Mononuclear cell (primary cell): ENCODE measurements around the gene NOL9. TPM values are rescaled to one million over a fixed set of nuclear protein-coding genes. Genes with fewer than 3 reads are reported as not detected.
A peak's percentile ranks its signal among the peaks of the same experiment; 100 is the strongest.
"Not testable (repeated sequence)": the region's sequence is repeated elsewhere in the genome, so short reads cannot be mapped to it uniquely, and the experiment has no call there.

Source experiments
- H3K27me3 ChIP-seq: 2 replicates; pipeline ENCODE4 v1.6.0; 2011; ENCODE audit warnings: low read length, control low read depth; ENCODE audit not compliant: insufficient read depth
- H3K4me1 ChIP-seq: 2 replicates; pipeline ENCODE4 v1.5.1; 2011; ENCODE audit warnings: mild to moderate bottlenecking, low read length, control low read depth; ENCODE audit not compliant: insufficient read depth
- H3K4me3 ChIP-seq: 2 replicates; pipeline ENCODE4 v1.5.1; 2011; ENCODE audit warnings: mild to moderate bottlenecking, low read length, moderate library complexity
- H3K9me3 ChIP-seq: 2 replicates; pipeline ENCODE4 v1.5.1; 2011; ENCODE audit warnings: low read depth, mild to moderate bottlenecking, control low read depth, low read length
- total RNA-seq: library from RNA; depleted of rRNA; stranded (reverse); fragments of >200 nt; gene quantifications from one replicate; pipeline ENCODE4 v1.2.3, GENCODE V29; 2012

The NOL9 gene
- total RNA-seq, 1 donor = 73.4 TPM

- not testable (repeated sequence) for H3K27me3 ChIP-seq, H3K9me3 ChIP-seq, H3K4me1 ChIP-seq, H3K4me3 ChIP-seq
These were observed 4.8 kb upstream of the NOL9 start for GRCh38 chr1:6559161-6559560.

DNA sequence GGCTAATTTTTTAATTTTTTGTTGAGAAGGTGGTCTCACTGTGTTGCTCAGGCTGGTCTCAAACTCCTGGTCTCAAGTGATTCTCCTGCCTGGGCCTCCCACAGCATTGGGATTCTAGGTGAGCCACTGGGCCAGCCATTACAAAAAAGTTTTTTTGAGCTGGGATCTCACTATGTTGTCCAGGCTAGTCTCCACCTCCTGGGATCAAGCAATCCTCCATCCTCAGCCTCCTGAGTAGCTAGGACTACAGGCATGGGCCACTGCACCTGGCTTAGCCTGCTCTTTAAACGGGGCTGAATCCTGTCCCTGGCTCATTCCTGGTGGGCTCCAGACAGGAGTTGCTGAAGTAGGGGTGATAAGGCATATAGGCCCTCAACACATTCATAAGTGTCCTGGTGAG is 3.3 kb upstream of the NOL9 start:
- peaks cover 20% of the 10 kb centered on the region for H3K4me1 ChIP-seq
- no peaks in the 10 kb centered on the region for H3K27me3 ChIP-seq
- H3K4me3 ChIP-seq = no peak overlapping the region
- H3K9me3 ChIP-seq = no peaks in the 10 kb centered on the region

- no peaks in the 10 kb centered on the region for H3K9me3 ChIP-seq
- no peaks in the 10 kb centered on the region for H3K27me3 ChIP-seq
- H3K4me1 ChIP-seq = peaks cover 20% of the 10 kb centered on the region
- peak within 1 kb of the TSS; percentile 93 for H3K4me3 ChIP-seq
These were observed 830 bp upstream of the NOL9 start, which contains the start of gene TAS1R1 for GRCh38 chr1:6554907-6555778. Gene TAS1R1 (plus strand): TSS chr1:6555307. CDS start chr1:6555374, 67 bp downstream.

GRCh38 chr1:6547301-6547700 is 7.0 kb downstream of the NOL9 start:
- no peaks in the 10 kb centered on the region for H3K27me3 ChIP-seq
- H3K4me3 ChIP-seq = no peak overlapping the region
- no peaks in the 10 kb centered on the region for H3K9me3 ChIP-seq
- peaks cover 10% of the 10 kb centered on the region for H3K4me1 ChIP-seq

DNA sequence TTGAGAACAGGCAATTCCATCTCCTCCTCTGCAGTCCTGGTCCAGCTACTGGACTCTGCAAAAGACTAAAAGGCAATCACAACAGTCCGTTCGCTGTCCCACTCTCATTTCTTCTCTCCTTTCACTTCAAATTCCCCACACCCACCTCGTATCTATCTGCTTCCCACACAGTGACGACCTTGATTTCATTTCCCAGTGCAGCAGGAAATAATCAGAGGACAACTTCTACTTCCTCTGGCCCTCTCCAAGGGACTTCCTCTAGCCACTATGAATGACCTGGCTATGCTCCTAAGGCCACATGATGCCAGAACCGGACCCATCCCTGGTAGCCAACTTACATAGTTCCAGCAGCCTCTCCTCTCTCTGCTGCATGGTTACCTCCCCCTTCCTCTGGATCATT is 8.0 kb downstream of the NOL9 start:
- H3K4me1 ChIP-seq = peaks cover 10% of the 10 kb centered on the region
- no peaks in the 10 kb centered on the region for H3K27me3 ChIP-seq
- H3K4me3 ChIP-seq = no peak overlapping the region
- H3K9me3 ChIP-seq = no peaks in the 10 kb centered on the region

DNA sequence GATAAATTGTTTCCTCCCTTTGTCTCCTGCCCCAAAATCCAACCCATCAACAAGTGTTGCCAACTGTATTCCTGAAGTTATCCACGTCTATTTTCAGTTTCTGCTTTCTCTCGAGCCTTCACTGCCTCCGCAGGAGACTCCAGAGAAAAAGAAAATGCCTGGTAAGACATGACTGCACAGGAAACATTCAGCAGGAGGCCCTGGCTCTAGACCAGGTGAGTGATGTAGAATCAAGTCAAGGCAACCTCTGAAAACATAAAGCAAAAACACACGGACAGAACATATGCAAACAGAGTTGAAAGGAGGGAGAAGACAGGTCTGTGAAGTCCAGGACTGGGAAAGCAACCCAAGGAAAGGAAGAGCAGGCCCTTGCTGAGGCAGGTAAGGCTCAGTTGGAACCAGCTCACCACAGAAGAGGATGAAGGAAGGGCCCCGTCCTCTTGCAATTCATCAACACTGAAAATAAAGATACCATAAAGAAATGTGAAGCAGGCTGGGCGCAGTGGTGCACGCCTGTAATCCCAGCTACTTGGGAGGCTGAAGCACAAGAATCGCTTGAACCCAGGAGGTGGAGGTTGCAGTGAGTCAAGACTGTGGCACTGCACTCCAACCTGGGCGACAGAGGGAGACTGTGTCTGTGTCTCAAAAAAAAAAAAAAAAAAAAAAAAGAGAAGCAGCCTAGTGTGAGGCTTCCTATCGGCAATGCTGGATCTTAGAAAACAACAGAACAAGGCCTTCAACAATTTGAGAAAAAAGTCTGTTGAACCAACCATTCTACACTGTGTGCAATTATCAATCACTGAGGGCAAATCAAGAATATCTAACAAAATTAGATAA is 8.8 kb downstream of the NOL9 start:
- no peaks in the 10 kb centered on the region for H3K27me3 ChIP-seq
- H3K4me1 ChIP-seq = peaks cover 10% of the 10 kb centered on the region
- no peak overlapping the region for H3K4me3 ChIP-seq
- H3K9me3 ChIP-seq = no peaks in the 10 kb centered on the region

DNA sequence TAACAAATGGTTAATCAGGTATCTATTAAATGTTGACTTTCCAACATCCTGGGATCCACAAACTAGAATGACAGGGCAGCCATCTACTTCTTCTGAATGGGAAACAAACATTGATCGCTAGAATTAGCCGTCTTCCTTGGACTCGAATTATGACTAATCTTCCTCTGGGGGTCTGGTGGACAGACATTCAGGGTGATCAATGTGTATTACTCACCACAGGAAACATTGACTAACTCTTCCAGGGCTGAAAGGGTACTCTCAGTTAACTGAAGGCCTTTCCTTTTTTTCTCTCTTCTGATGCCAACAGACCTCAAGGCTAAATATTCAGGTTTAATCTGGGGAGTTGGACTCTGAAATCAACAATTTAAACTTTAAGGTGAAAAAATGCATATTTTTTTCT is 9.5 kb downstream of the NOL9 start:
- no peak overlapping the region for H3K4me3 ChIP-seq
- H3K9me3 ChIP-seq = no peaks in the 10 kb centered on the region
- no peaks in the 10 kb centered on the region for H3K27me3 ChIP-seq
- H3K4me1 ChIP-seq = peaks cover 10% of the 10 kb centered on the region

- Histone ChIP-seq H3K4me1 (no peaks in the 10 kb centered on the region), H3K27me3 (no peaks in the 10 kb centered on the region), H3K9me3 (no peaks in the 10 kb centered on the region), H3K4me3 (no peak overlapping the region)
These were observed 15.4 kb downstream of the NOL9 start for GRCh38 chr1:6538956-6539355.

- H3K4me1 ChIP-seq = no peaks in the 10 kb centered on the region
- no peaks in the 10 kb centered on the region for H3K9me3 ChIP-seq
- H3K4me3 ChIP-seq = no peak overlapping the region
- no peaks in the 10 kb centered on the region for H3K27me3 ChIP-seq
These were observed 18.0 kb downstream of the NOL9 start for GRCh38 chr1:6536291-6536690.

GRCh38 chr1:6535214-6535613 is 19.1 kb downstream of the NOL9 start:
- Histone ChIP-seq H3K27me3 (no peaks in the 10 kb centered on the region), H3K4me1 (no peaks in the 10 kb centered on the region), H3K9me3 (no peaks in the 10 kb centered on the region), H3K4me3 (no peak overlapping the region)

- Histone ChIP-seq H3K4me3 (no peak overlapping the region), H3K4me1 (no peaks in the 10 kb centered on the region), H3K27me3 (no peaks in the 10 kb centered on the region), H3K9me3 (no peaks in the 10 kb centered on the region)
These were observed 20.0 kb downstream of the NOL9 start for GRCh38 chr1:6534248-6534822.

DNA sequence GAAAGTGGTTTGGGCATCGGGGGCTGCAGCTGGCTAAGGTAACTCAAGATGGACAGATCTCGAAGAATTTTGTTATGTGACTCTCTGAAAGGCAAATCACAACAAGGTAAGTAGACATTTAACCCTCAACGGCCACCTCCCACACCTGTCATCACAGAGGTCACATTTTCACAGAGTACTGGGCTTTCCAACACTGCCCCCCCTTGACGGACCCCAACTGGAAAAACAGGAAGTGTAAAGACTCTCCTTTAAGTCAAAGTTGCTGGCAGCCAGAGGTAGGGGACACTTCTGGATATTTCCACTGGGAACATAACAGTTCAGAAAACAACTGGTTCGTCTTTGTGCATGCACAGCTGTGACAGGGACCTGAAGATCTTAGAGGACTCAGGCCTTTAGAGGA is 22.3 kb downstream of the NOL9 start:
- no peaks in the 10 kb centered on the region for H3K27me3 ChIP-seq

DNA sequence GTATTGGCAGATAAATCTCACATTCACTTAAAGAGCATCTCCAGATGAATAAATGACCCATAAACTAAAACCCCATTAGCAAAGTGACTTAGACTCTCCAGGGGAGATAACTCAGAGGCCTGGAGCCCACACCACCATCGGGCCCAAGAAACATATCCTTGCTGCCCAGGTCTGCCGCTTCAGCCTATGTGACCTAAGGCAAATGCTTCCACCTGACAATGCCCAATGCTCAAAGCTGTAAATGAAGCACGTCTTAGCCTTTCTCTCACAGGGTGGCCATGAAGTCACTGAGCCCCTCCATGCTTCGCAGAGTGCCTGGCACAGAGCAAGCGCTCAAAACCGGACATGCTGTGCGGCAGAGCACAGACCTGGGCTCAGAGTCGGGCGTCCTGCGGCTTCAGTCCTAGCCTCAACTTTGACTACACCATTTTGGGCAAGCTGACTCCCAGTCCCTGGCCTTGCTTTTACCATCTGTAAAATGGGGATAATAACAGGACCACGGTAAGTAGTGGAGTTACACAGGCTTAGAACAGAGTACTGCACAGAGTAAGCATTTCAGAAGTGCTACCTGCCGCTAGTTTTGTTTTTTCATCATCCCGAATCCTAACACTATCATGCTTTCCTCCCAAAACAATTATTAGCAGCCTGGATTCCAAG is 23.7 kb downstream of the NOL9 start:
- Histone ChIP-seq H3K4me3 (no peak overlapping the region), H3K4me1 (no peaks in the 10 kb centered on the region), H3K9me3 (no peaks in the 10 kb centered on the region)

More for the DNA sequence above, 22.3 kb downstream of the NOL9 start:
- Histone ChIP-seq H3K4me3 (no peak overlapping the region), H3K9me3 (no peaks in the 10 kb centered on the region), H3K4me1 (no peaks in the 10 kb centered on the region)

DNA sequence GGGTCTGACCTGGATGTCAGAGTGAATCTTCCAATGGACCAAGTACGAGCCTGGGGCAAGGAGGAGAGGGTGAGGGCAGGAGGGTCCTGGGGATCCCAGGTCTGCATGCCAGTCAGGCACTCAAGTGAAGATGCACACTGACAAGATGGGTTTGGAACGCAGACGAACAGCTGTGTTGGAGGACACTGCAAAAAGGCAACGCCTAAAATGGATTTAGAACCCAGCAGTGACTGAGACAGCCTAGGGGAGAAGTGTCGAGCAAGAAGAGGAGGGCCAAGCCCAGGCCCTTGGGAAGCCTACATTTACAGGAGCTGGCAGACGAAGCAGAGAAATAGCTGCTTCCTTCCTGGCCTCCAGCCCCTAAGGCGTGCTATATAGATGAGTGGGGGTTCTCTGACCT is 25.8 kb downstream of the NOL9 start:
- Histone ChIP-seq H3K9me3 (no peaks in the 10 kb centered on the region), H3K4me1 (no peaks in the 10 kb centered on the region), H3K27me3 (no peaks in the 10 kb centered on the region), H3K4me3 (no peak overlapping the region)

More for the DNA sequence above, 23.7 kb downstream of the NOL9 start:
- no peaks in the 10 kb centered on the region for H3K27me3 ChIP-seq

GRCh38 chr1:6526316-6526715 is 28.0 kb downstream of the NOL9 start:
- no peaks in the 10 kb centered on the region for H3K27me3 ChIP-seq
- no peaks in the 10 kb centered on the region for H3K4me1 ChIP-seq
- no peak overlapping the region for H3K4me3 ChIP-seq
- H3K9me3 ChIP-seq = no peaks in the 10 kb centered on the region
